Activated T-cell treated with anti-CD3 and anti-CD28 coated beads for 24 hours (primary cell): ENCODE results near the gene SDK1.
"Not testable (repeated sequence)": the region's sequence is repeated elsewhere in the genome, so short reads cannot be mapped to it uniquely, and the experiment has no call there.

ENCODE experiments used
- DNase-seq: peaks from one replicate; pipeline ENCODE4 v3.0.0-alpha.2; 2020; ENCODE audit warnings: low read depth

SDK1 gene

DNA sequence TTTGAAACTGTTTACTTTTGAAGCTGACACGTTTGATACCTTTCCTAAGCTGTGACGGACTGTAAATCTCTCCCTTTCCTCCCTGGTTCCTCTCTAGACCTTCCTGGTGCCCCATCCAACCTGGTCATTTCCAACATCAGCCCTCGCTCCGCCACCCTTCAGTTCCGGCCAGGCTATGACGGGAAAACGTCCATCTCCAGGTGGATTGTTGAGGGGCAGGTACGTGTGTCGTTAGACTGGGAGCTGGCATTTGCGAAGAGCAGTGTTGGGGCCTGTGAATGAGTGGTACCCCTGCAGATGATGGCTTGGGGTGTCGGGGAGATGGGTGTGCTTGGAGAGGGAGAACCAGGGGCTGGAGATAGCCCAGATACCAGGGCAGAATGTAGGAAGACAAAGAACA lies 778.3 kb downstream of the SDK1 start:
- no peak for DNase-seq

DNA sequence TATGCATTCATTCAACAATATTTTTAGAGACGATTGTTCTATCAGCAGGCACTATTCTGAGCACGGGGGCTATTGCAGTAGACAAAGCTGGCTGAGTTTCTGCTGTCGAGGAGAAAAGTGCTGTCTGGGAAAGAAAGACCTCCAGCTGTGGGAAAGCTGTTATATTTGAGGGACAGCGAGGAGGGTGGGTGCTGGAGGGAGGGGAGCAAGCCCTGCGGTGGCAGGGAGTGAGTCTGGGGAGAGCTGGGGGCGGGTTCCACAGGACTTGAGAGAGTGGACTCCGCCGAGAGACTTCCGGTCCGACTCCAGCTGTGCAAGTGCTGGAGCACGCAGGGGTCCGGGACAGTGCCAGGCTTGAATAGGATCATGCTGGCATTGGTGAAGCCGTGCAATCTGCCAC lies 778.9 kb downstream of the SDK1 start:
- DNase-seq = no peak

GRCh38 chr7:4080954-4081353 lies 779.9 kb downstream of the SDK1 start:
- no peak for DNase-seq

- no peak for DNase-seq
Measured at GRCh38 chr7:4083513-4083912, 782.5 kb downstream of the SDK1 start.

DNA sequence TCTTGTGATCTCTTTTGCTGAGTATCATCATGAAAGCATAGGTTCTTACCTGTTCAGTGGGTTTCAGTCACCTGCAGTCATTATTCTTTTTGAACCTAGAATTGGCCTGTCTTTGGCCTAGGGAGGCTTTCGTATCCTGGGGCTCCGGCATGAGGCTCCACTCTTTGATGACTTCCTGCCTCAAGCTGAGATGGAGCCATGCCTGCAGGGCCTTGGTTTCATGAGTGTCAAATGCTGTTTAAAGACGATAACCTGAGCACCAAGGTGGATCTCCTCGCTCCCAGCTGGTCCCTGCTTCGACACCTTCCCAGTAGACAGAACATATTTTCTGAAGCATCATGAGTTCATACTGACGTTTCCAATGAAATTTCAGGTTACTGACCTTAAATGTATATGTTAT lies 783.2 kb downstream of the SDK1 start:
- DNase-seq = no peak

- DNase-seq = no peak
Measured at GRCh38 chr7:4085937-4086691, 785.1 kb downstream of the SDK1 start.

GRCh38 chr7:4086723-4087122 lies 785.7 kb downstream of the SDK1 start:
- no peak for DNase-seq

GRCh38 chr7:4091767-4092166 lies 790.7 kb downstream of the SDK1 start:
- no peak for DNase-seq

DNA sequence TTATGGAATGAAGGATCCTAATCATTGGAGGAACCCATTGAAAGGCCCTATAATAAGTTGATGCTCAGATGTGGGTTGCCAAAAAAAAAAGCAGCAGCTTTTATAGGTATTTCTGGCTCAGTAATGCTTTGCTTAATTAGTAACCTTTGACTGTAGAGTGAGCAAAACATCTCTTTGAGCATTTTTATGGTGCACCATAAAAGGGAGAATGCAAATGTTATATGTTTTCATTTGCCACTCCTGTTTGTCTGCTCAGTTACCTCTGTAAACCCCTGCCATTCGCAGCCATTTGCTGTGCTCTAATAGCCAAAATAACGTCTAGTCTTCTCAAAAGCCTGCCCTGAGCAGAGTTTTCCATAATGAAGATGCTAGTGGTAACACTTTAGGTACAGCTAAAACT lies 792.0 kb downstream of the SDK1 start:
- DNase-seq = no peak

DNA sequence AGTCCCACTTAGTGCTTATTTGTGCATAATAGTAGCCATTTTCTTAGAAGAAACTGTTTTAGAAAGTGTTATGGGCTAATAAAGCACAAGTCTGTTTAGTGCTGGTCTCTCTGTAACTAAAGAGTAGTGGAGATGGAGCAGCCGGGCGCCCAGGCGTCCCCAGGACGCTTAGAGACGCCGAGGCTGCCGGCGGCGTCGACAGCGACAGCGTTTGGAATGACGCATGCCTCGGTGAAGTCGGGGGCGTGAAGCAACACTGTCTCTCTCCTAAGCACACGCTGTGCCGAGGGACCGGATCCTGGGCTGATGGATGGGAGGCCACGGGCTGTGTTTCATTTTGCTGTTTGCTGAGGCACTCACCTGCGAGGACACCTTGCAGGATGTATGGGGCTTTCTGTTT lies 792.4 kb downstream of the SDK1 start:
- no peak for DNase-seq

GRCh38 chr7:4094158-4094557 lies 793.1 kb downstream of the SDK1 start:
- DNase-seq = not testable (repeated sequence)

DNA sequence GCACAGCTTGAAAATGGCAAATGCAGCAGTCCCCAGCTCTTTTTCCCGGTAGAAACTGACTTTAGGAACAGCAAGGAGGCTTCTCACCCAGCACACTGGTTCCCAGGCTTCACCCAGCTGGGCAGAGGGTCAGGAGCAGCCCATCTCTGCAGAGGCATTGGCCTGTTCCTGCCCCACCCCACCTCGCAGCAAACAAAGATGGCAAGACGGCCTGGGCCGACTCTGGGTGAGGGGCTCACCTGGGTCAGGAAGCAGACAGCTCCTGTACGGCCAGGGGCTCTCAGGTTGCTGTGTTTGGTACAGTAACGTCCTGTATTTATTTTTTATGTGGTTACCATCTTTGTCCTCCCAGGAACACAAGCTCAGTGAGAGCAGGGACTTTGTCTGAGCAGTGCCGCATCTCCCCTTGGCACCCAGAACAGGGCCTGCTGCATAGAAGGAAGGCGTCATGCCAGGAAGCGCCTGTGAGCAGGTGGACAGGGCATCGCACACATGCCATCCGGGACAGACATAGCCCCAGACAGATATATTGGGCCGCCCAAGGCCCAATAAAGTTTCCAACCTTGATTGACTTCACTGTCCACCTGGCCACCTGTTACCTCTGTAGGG lies 796.1 kb downstream of the SDK1 start:
- DNase-seq = no peak

DNA sequence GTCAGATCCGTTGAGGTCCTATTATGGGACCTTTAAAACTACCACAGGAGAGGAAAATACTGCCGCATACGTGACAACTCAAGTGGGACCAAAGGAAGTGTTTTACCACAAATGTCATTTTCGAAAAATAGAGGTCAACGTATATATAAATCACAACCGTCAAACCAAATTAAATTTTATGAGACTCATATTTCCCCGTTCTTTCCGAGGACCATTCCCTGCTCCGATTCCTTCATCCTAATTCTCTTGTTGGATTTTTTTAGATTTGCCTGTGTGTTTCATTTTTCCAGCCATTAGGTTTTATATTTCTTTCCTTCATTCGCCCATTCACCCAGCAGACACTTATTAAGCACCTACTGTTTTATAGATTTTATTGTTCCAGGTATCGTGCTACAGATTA lies 797.1 kb downstream of the SDK1 start:
- DNase-seq = no peak

DNA sequence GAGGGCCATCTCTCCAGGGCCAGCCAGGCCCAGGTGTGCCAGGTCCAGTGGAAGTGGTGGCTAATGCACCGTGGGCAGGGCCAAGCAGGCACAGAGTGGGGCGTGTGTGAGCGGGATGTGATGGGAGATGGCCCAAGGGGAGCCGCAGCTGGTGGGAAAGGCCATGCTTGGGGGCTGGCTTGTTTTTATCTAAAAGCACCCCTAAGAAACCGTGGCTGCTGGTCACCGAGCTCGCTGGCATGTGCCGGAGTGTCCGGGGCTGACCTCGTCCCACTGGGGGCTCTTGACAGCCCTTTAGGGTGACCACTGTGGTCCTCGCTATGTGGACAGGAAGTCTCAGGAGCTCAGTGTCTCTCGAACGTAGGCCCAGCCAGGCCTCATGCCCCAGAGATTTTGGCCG lies 798.6 kb downstream of the SDK1 start:
- no peak for DNase-seq

- DNase-seq = no peak
Measured at GRCh38 chr7:4100148-4100547, 799.1 kb downstream of the SDK1 start.

- DNase-seq = no peak
Measured at GRCh38 chr7:4100691-4101090, 799.6 kb downstream of the SDK1 start.

GRCh38 chr7:4102231-4102841 lies 801.3 kb downstream of the SDK1 start:
- no peak for DNase-seq

DNA sequence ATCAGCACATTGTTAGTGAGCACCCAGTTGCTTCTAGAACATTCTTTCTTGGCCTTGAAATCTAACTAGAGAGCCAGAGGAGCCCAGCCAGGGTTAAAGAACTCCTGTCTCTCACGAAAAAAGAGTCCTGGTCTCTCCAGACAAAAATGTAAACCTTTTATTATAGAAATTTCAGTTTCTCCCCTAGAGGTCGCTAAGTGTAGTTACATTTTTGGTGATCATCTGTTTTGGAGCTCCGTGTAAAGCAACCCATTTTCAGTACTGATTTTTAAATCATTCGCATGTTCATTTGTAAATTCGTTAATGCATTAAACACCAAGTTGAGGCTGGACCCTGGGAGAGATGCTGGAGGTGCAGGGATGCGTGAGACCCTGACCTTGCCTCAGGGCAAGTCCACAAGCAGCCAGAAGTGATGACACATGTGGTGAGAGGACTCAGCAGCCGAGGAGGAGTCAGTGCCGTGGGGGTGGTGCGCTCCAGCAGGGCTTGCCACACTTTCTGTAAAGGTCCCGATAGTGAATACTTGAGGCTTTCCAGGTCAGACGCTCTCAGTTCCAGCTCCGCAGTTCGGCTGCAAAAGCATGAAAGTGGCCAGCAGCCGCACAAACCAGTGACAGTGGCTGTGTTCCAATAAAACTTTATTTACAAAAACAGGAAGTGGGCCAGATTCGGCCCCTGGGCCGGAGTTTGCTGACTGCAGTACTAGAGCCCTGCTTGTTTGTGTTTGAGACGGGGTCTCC lies 802.5 kb downstream of the SDK1 start:
- no peak for DNase-seq

DNA sequence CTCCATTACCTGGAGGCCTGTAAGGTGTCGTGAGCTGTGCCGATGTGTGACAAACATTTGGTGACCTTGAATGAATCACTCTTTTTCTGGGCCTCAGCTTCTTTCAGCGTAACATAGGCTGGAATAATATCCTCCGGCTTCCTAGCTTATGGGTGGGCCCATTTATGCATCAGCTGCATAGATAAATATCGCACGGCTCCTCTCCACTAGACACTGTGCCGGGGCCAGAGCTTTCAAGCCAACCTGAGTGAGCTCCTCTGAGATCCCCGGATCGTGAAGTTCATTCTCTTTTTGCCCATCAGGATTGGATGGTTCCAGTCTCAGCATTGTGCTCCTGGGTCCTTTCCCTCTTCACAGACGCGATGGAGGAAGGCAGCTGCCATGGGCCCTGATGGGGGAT lies 806.8 kb downstream of the SDK1 start:
- DNase-seq = no peak

- DNase-seq = no peak
Measured at GRCh38 chr7:4108951-4109350, 807.9 kb downstream of the SDK1 start.

DNA sequence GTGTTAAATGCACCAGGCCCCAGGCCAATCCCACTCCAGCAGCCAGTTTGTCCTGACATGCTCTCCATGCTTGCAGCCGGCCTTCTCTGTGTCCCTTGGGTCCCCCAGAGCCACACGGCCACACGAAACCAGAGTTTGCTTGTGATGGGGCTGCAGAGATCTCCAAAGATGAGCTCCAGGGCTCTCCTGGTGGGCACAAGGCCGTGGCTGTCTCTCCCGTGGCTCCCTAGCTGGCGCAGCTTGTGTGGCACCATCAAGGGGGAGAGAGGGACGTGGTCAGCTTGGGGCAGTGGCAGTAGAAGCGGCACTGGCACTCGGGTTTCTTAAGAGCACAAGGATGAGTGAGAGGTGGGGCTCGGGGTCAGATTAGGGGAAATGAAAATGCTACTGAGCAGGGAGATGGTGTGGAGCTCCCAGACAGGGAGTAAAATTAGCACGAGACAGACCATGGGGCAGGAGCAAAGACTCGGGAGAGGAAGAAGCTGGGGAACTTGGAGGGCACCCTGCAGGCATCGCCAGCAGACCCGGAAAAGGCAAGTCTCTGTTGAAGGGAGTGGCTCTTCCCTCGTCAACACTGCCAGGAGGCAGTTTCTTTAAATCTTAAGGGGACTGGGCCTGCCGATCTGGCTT lies 808.5 kb downstream of the SDK1 start:
- DNase-seq = no peak

DNA sequence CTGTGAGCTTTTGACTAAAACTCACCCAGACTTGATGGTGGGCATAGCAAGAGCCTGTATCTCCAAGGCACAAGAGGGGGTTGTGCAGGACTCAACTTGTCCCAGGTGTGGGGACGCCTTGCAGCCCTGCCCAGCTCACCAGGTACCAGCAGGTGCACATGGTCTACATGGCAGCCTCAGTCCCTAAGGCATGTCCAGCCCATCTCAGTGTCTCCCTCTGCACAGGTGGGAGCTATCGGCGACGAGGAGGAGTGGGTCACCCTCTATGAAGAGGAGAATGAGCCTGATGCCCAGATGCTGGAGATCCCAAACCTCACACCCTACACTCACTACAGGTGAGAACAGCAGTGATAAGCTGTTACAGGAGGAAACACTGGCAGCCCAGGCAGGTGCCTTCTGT lies 809.4 kb downstream of the SDK1 start:
- no peak for DNase-seq
